IMR-90 (cell line): Measurements from ENCODE around the gene TUFM. TPM values are rescaled to one million over a fixed set of nuclear protein-coding genes. Genes with fewer than 3 reads are reported as not detected.

ENCODE experiments used
- ATAC-seq: fragments of 200-7000 bp; cut with Tn5 transposase; 2 replicates; pipeline ENCODE4 v1.9.1; 2020; ENCODE audit warnings: low read depth, mild to moderate bottlenecking, moderate library complexity
- BruUV-seq: library from RNA; stranded (reverse); fragments of 400-500 nt; replicated peaks from 2 replicates; lab custom pipeline; 2021; lab: Mats Ljungman, UMichigan
- CTCF ChIA-PET: fragments of 300-600 bp; formaldehyde crosslinking; extraction: SDS; loops from one replicate; lab custom pipeline; 2021; ENCODE audit warnings: antibody characterized with exemption; lab: Yijun Ruan, JAX
- POLR2A ChIA-PET: fragments of 300-600 bp; sonication (Branson Sonifier 250); formaldehyde crosslinking; loops from one replicate; lab custom pipeline; 2022; ENCODE audit warnings: antibody characterized with exemption; ENCODE audit not compliant: unreplicated experiment; lab: Charles Lee
- DNase-seq: peaks from one replicate; pipeline ENCODE4 v3.0.0; 2013
- H2AFZ ChIP-seq: replicated peaks from 2 replicates; pipeline ENCODE3; 2013; ENCODE audit warnings: low read length, mild to moderate bottlenecking; ENCODE audit not compliant: poor library complexity
- H2AK5ac ChIP-seq: 2 replicates; pipeline ENCODE4 v1.6.1; 2013; ENCODE audit warnings: low read depth, low read length, inconsistent platforms
- H2AK9ac ChIP-seq: replicated peaks from 2 replicates; pipeline ENCODE3; 2013; ENCODE audit warnings: mild to moderate bottlenecking, low read depth, low read length, moderate library complexity; ENCODE audit not compliant: poor library complexity
- H2BK120ac ChIP-seq: 2 replicates; pipeline ENCODE4 v1.6.1; 2013; ENCODE audit warnings: low read depth, low read length, inconsistent platforms
- H2BK15ac ChIP-seq: 3 replicates; pipeline ENCODE4 v1.6.1; 2013; ENCODE audit warnings: low read depth, low read length, inconsistent platforms
- H2BK20ac ChIP-seq: 2 replicates; pipeline ENCODE4 v1.6.1; 2013; ENCODE audit warnings: low read depth, mild to moderate bottlenecking, inconsistent platforms, low read length, moderate library complexity
- H2BK5ac ChIP-seq: 2 replicates; pipeline ENCODE4 v1.6.1; 2013; ENCODE audit warnings: mild to moderate bottlenecking, low read depth, low read length, inconsistent platforms; ENCODE audit not compliant: poor library complexity, severe bottlenecking
- H3K14ac ChIP-seq: replicated peaks from 2 replicates; pipeline ENCODE4 v1.6.1; 2013; ENCODE audit warnings: low read depth, low read length, inconsistent platforms
- H3K18ac ChIP-seq: 2 replicates; pipeline ENCODE4 v1.6.1; 2013; ENCODE audit warnings: low read depth, low read length, control low read depth
- H3K23ac ChIP-seq: 2 replicates; pipeline ENCODE4 v1.6.1; 2013; ENCODE audit warnings: low read depth, low read length, inconsistent platforms
- H3K27ac ChIP-seq: 2 replicates; pipeline ENCODE4 v1.5.1; 2013; ENCODE audit warnings: mild to moderate bottlenecking, control low read depth, low read length; ENCODE audit not compliant: insufficient read depth
- H3K27me3 ChIP-seq: 2 replicates; pipeline ENCODE4 v1.6.1; 2013; ENCODE audit warnings: low read length; ENCODE audit not compliant: control insufficient read depth, insufficient read depth
- H3K36me3 ChIP-seq: 2 replicates; pipeline ENCODE4 v1.6.1; 2013; ENCODE audit warnings: low read length, mixed read lengths; ENCODE audit not compliant: control insufficient read depth, insufficient read depth
- H3K4ac ChIP-seq: 2 replicates; pipeline ENCODE4 v1.6.1; 2013; ENCODE audit warnings: low read depth, low read length, inconsistent platforms
- H3K4me1 ChIP-seq: 2 replicates; pipeline ENCODE4 v1.6.1; 2013; ENCODE audit warnings: low read length, mixed read lengths; ENCODE audit not compliant: control insufficient read depth, insufficient read depth
- H3K4me2 ChIP-seq: 2 replicates; pipeline ENCODE4 v1.6.1; 2013; ENCODE audit warnings: low read depth, mild to moderate bottlenecking, control low read depth, low read length, moderate library complexity
- H3K4me3 ChIP-seq: 2 replicates; pipeline ENCODE4 v1.5.1; 2013; ENCODE audit warnings: low read depth, mild to moderate bottlenecking, control low read depth, low read length, moderate library complexity; ENCODE audit not compliant: insufficient read depth
- H3K56ac ChIP-seq: 2 replicates; pipeline ENCODE4 v1.6.1; 2013; ENCODE audit warnings: low read length, inconsistent platforms; ENCODE audit not compliant: insufficient read depth; ENCODE audit errors: extremely low read depth
- H3K79me1 ChIP-seq, 2 experiments: 2 replicates each; pipeline ENCODE4 v1.6.1; 2013; ENCODE audit warnings: low read length in 2 of 2, inconsistent platforms in 1 of 2, low read depth in 1 of 2
- H3K9ac ChIP-seq: 2 replicates; pipeline ENCODE4 v1.6.1; 2013; ENCODE audit warnings: low read depth, low read length, control low read depth
- H3K9me1 ChIP-seq: 2 replicates; pipeline ENCODE4 v1.6.1; 2013; ENCODE audit warnings: low read length, inconsistent platforms; ENCODE audit not compliant: insufficient read depth
- H3K9me3 ChIP-seq: 2 replicates; pipeline ENCODE4 v1.6.1; 2013; ENCODE audit warnings: low read length; ENCODE audit not compliant: control insufficient read depth, insufficient read depth
- H4K20me1 ChIP-seq: 2 replicates; pipeline ENCODE4 v1.6.1; 2013; ENCODE audit warnings: low read length, inconsistent platforms; ENCODE audit not compliant: insufficient read depth
- H4K5ac ChIP-seq: 2 replicates; pipeline ENCODE4 v1.6.1; 2013; ENCODE audit warnings: mild to moderate bottlenecking, low read depth, low read length, control low read depth
- H4K8ac ChIP-seq, 2 experiments: 2 replicates each; pipeline ENCODE4 v1.6.1; 2013; ENCODE audit warnings: low read depth in 2 of 2, low read length in 2 of 2, control low read depth in 1 of 2, inconsistent platforms in 1 of 2
- H4K91ac ChIP-seq: 2 replicates; pipeline ENCODE4 v1.6.1; 2013; ENCODE audit warnings: low read depth, low read length, inconsistent platforms; ENCODE audit not compliant: insufficient read depth
- BHLHE40 ChIP-seq: fragments of 150-350 bp; IDR thresholded peaks from 2 replicates; pipeline ENCODE4 v1.6.1; 2016; ENCODE audit warnings: mild to moderate bottlenecking, low read depth, low read length
- CEBPB ChIP-seq: IDR thresholded peaks from 2 replicates; pipeline ENCODE4 v1.6.1; 2012; ENCODE audit warnings: low read depth, low read length, improper control_type of control experiment
- CHD1 ChIP-seq: IDR thresholded peaks from 2 replicates; pipeline ENCODE4 v1.6.1; 2012; ENCODE audit warnings: low read depth, low read length, improper control_type of control experiment
- CTCF ChIP-seq: conservative IDR thresholded peaks from 2 replicates; pipeline ENCODE4 v1.5.1; 2012; ENCODE audit warnings: mild to moderate bottlenecking, low read depth, low read length, improper control_type of control experiment
- FOS ChIP-seq: fragments of 150-350 bp; IDR thresholded peaks from 2 replicates; pipeline ENCODE4 v1.6.1; 2016; ENCODE audit warnings: low read depth, low read length
- MAFK ChIP-seq: IDR thresholded peaks from 2 replicates; pipeline ENCODE4 v1.6.1; 2012; ENCODE audit warnings: low read depth, low read length, improper control_type of control experiment
- MAZ ChIP-seq: IDR thresholded peaks from 2 replicates; pipeline ENCODE4 v1.6.1; 2012; ENCODE audit warnings: low read depth, mild to moderate bottlenecking, low read length, improper control_type of control experiment, moderate library complexity, borderline replicate concordance
- MXI1 ChIP-seq: IDR thresholded peaks from 2 replicates; pipeline ENCODE4 v1.6.1; 2012; ENCODE audit warnings: low read depth, mild to moderate bottlenecking, low read length, moderate library complexity, borderline replicate concordance
- NFE2L2 ChIP-seq: fragments of 150-350 bp; IDR thresholded peaks from 2 replicates; pipeline ENCODE4 v1.6.1; 2016; ENCODE audit warnings: low read depth, mild to moderate bottlenecking, low read length
- POLR2A ChIP-seq: IDR thresholded peaks from 2 replicates; pipeline ENCODE4 v1.6.1; 2012; ENCODE audit warnings: mild to moderate bottlenecking, low read depth, low read length
- RAD21 ChIP-seq: IDR thresholded peaks from 2 replicates; pipeline ENCODE4 v1.6.1; 2012; ENCODE audit warnings: low read length, improper control_type of control experiment
- RCOR1 ChIP-seq: IDR thresholded peaks from 2 replicates; pipeline ENCODE4 v1.6.1; 2012; ENCODE audit warnings: mild to moderate bottlenecking, low read length, improper control_type of control experiment; ENCODE audit not compliant: insufficient replicate concordance
- RFX5 ChIP-seq: IDR thresholded peaks from 2 replicates; pipeline ENCODE4 v1.8.0; 2012; ENCODE audit warnings: low read depth, mild to moderate bottlenecking, low read length, moderate library complexity
- SMC3 ChIP-seq: fragments of 150-350 bp; IDR thresholded peaks from 2 replicates; pipeline ENCODE4 v1.6.1; 2016; ENCODE audit warnings: low read depth, mild to moderate bottlenecking, antibody characterized with exemption, low read length, moderate library complexity
- WGBS, 2 experiments: methylation state at CpG; one replicate each; pipeline versions ENCODE4 v1.1.5 to v1.1.7; 2013; ENCODE audit warnings: missing lambda C conversion rate in 2 of 2; ENCODE audit not compliant: insufficient read length in 1 of 2; ENCODE audit errors: extremely low coverage in 2 of 2; 5-methylcytosine and 5-hydroxymethylcytosine counted together
- dilution Hi-C: fragments of 300-500 bp; cut with HindIII; formaldehyde crosslinking; loops from one replicate; pipeline ENCODE4 v1.14.3; 2018; ENCODE audit warnings: low sequenced_read_pairs; ENCODE audit not compliant: unreplicated experiment
- in situ Hi-C: fragments of 300-500 bp; cut with MboI; formaldehyde crosslinking; loops from 3 replicates; pipeline ENCODE4 v1.14.3; 2019; ENCODE audit warnings: low sequenced_read_pairs, inconsistent platforms, mixed read lengths
- intact Hi-C: fragments of 100-400 bp; cut with micrococcal nuclease; formaldehyde crosslinking; loops from 2 replicates; pipeline ENCODE4 v1.10.0; 2022
- polyA plus RNA-seq, 3 experiments: library from polyadenylated mRNA; depleted of rRNA; stranded (reverse); fragments of >200 nt; gene quantifications; 2 replicates each; pipeline ENCODE4 v1.2.3, GENCODE V29; 2012; ENCODE audit warnings: low replicate concordance in 1 of 3
- total RNA-seq: library from RNA; depleted of rRNA; stranded (reverse); fragments of >200 nt; gene quantifications from 2 replicates; pipeline ENCODE4 v1.2.3, GENCODE V29; 2012
- TF ChIP-seq, protein P1 (sequence below): fragments of 150-350 bp; IDR thresholded peaks from 2 replicates; pipeline ENCODE4 v1.6.1; 2016; ENCODE audit warnings: low read depth, mild to moderate bottlenecking, low read length, moderate library complexity, borderline replicate concordance
- TF ChIP-seq, protein P2 (sequence below): fragments of 150-350 bp; IDR thresholded peaks from 2 replicates; pipeline ENCODE4 v1.6.1; 2017; ENCODE audit warnings: mild to moderate bottlenecking, antibody characterized with exemption, low read length, low read depth

The TUFM gene
- total and polyA plus RNA-seq, 2 of the 4 experiments (the other 2 are of a cell fraction): 80.3 to 126 TPM

- no peaks in the 10 kb centered on the region for H3K27me3 ChIP-seq
- peak overlapping the region; percentile 81 for H3K4me3 ChIP-seq
- H3K9me3 ChIP-seq: no peaks in the 10 kb centered on the region
- H2BK5ac ChIP-seq: no peak overlapping the region
- H3K23ac ChIP-seq: no peak overlapping the region
- ChIA-PET POLR2A (interaction anchor here (1.2 kb wide), 1 partner anchor 13 kb away, joined by 3 read pairs; no protein-coding TSS in a partner anchor), CTCF (no interaction called here)
- intact Hi-C loops: no loop called here
- peaks cover 11% of the 10 kb centered on the region for H4K20me1 ChIP-seq
- BruUV-seq: TSS peak; percentile 81
- H3K36me3 ChIP-seq: peaks cover 34% of the 10 kb centered on the region
- no peak overlapping the region for H2AK5ac ChIP-seq
- no peak overlapping the region for H2BK15ac ChIP-seq
- H3K9ac ChIP-seq: peak overlapping the region; percentile 92
- peaks cover 6% of the 10 kb centered on the region for H3K4me1 ChIP-seq
- H2BK120ac ChIP-seq: no peak overlapping the region
- H3K14ac ChIP-seq: no peak overlapping the region
- no peak overlapping the region for H3K18ac ChIP-seq
- dilution Hi-C loops: no loop called here
- H2AFZ ChIP-seq: no peak overlapping the region
- H3K4ac ChIP-seq: no peak overlapping the region
- peaks cover 14 to 51% of the 10 kb centered on the region in 2 experiments; a peak in 3 of 4 replicates for H3K79me1 ChIP-seq
- in situ Hi-C loops: no loop called here
- H3K27ac ChIP-seq: peak overlapping the region; percentile 90; the same call in 1 of the 2 replicates
- peak overlapping the region; percentile 95 for H3K4me2 ChIP-seq
- no peak overlapping the region for H2BK20ac ChIP-seq
- H4K91ac ChIP-seq: no peak overlapping the region
- H4K5ac ChIP-seq: no peak overlapping the region
- peak overlapping the region; percentile 98 for H2AK9ac ChIP-seq
- no peak overlapping the region for H3K56ac ChIP-seq
- peak overlapping the region; percentile 34 to 93; a peak in 1 of 4 replicates for H4K8ac ChIP-seq
- TF ChIP-seq RCOR1 (no peak), RAD21 (no peak), SMC3 (no peak), CTCF (no peak), MAZ (no peak), FOS (no peak), CEBPB (no peak), NFE2L2 (no peak), BHLHE40 (no peak), MAFK (no peak), CHD1 (no peak), POLR2A (no peak), MXI1 (no peak), RFX5 (no peak)
- TF ChIP-seq, protein P1, sequence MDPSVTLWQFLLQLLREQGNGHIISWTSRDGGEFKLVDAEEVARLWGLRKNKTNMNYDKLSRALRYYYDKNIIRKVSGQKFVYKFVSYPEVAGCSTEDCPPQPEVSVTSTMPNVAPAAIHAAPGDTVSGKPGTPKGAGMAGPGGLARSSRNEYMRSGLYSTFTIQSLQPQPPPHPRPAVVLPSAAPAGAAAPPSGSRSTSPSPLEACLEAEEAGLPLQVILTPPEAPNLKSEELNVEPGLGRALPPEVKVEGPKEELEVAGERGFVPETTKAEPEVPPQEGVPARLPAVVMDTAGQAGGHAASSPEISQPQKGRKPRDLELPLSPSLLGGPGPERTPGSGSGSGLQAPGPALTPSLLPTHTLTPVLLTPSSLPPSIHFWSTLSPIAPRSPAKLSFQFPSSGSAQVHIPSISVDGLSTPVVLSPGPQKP: no peak
- TF ChIP-seq, protein P2, sequence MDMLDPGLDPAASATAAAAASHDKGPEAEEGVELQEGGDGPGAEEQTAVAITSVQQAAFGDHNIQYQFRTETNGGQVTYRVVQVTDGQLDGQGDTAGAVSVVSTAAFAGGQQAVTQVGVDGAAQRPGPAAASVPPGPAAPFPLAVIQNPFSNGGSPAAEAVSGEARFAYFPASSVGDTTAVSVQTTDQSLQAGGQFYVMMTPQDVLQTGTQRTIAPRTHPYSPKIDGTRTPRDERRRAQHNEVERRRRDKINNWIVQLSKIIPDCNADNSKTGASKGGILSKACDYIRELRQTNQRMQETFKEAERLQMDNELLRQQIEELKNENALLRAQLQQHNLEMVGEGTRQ: no peak
- ATAC-seq: no peak
- H3K9me1 ChIP-seq: no peaks in the 10 kb centered on the region
- peak; percentile 12 for DNase-seq
- 100% methylated on average over 1 of the region's 10 CpGs; no CpG with 5 or more reads in 1 of the 2 experiments for WGBS, 2 experiments
Measured at GRCh38 chr16:28845293-28845692, 855 bp downstream of the TUFM start.
